Nephron progenitor cell (in vitro differentiated cells): ENCODE results near the gene FNIP2.
A peak's percentile ranks its signal among the peaks of the same experiment; 100 is the strongest.
"Not testable (repeated sequence)": the region's sequence is repeated elsewhere in the genome, so short reads cannot be mapped to it uniquely, and the experiment has no call there.

Experiments
- DNase-seq: peaks from one replicate; pipeline ENCODE4 v3.0.0; 2021
- H3K27ac Mint-ChIP-seq: 2 replicates; pipeline ENCODE4 v1.8.0; 2021; ENCODE audit warnings: mild to moderate bottlenecking, moderate library complexity, mixed read lengths
- H3K27me3 Mint-ChIP-seq: 2 replicates; pipeline ENCODE4 v1.8.0; 2021; ENCODE audit warnings: mild to moderate bottlenecking, low read depth, mixed read lengths; ENCODE audit not compliant: poor library complexity
- H3K36me3 Mint-ChIP-seq: 2 replicates; pipeline ENCODE4 v1.8.0; 2021; ENCODE audit warnings: low read depth, mixed read lengths
- H3K4me1 Mint-ChIP-seq: 2 replicates; pipeline ENCODE4 v1.8.0; 2021; ENCODE audit warnings: mixed read lengths
- H3K4me3 Mint-ChIP-seq: 2 replicates; pipeline ENCODE4 v1.8.0; 2021; ENCODE audit warnings: mild to moderate bottlenecking, moderate library complexity, mixed read lengths
- H3K9me3 Mint-ChIP-seq: 2 replicates; pipeline ENCODE4 v1.8.0; 2021; ENCODE audit warnings: mild to moderate bottlenecking, moderate library complexity, mixed read lengths
- TF ChIP-seq, protein P1 (sequence below): fragments of 200-600 bp; sonication (generic); IDR thresholded peaks from 2 replicates; pipeline ENCODE4 v1.5.0; 2021; ENCODE audit warnings: antibody characterized with exemption

The FNIP2 gene

DNA sequence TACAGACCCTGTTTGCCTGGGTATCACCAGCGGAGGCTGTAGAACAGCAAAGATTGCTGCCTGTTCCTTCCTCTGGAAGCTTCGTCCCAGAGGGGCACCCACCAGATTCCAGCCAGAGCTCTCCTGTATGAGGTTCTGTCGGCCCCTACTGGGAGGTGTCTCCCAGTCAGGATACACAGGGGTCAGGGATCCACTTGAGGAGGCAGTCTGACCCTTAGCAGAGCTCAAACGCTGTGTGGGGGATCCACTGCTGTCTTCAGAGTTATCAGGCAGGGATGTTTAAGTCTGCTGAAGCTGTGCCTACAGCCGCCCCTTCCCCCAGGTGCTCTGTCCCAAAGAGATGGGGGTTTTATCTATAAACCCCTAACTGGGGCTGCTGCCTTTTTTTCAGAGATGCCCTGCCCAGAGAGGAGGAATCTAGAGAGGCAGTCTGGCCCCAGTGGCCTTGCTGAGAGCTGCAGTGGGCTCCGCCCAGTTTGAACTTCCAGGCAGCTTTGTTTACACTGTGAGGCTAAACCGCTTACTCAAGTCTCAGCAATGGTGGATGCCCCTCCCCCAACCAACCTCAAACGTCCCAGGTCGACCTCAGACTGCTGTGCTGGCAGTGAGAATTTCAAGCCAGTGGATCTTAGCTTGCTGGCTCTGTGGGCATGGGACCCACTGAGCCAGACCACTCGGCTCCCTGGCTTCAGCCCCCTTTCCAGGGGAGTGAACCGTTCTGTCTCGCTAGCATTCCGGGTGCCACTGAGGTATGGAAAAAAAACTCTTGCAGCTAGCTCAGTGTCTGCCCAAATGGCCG, 133.7 kb downstream of the FNIP2 start:
- H3K4me3 Mint-ChIP-seq, H3K27me3 Mint-ChIP-seq: not testable (repeated sequence)
- peak; percentile 60 for DNase-seq
- Mint-ChIP-seq H3K36me3 (peaks cover 57% of the 10 kb centered on the region), H3K27ac (peak overlapping the region; percentile 77), H3K9me3 (peaks cover 47% of the 10 kb centered on the region), H3K4me1 (peaks cover 47% of the 10 kb centered on the region)

- Mint-ChIP-seq H3K4me3 (no peak overlapping the region), H3K9me3 (peaks cover 43% of the 10 kb centered on the region), H3K36me3 (peaks cover 52% of the 10 kb centered on the region), H3K4me1 (peaks cover 47% of the 10 kb centered on the region), H3K27ac (peak overlapping the region; percentile 64), H3K27me3 (no peaks in the 10 kb centered on the region)
- TF ChIP-seq, protein P1, sequence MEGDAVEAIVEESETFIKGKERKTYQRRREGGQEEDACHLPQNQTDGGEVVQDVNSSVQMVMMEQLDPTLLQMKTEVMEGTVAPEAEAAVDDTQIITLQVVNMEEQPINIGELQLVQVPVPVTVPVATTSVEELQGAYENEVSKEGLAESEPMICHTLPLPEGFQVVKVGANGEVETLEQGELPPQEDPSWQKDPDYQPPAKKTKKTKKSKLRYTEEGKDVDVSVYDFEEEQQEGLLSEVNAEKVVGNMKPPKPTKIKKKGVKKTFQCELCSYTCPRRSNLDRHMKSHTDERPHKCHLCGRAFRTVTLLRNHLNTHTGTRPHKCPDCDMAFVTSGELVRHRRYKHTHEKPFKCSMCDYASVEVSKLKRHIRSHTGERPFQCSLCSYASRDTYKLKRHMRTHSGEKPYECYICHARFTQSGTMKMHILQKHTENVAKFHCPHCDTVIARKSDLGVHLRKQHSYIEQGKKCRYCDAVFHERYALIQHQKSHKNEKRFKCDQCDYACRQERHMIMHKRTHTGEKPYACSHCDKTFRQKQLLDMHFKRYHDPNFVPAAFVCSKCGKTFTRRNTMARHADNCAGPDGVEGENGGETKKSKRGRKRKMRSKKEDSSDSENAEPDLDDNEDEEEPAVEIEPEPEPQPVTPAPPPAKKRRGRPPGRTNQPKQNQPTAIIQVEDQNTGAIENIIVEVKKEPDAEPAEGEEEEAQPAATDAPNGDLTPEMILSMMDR = no peak
- DNase-seq = no peak
Observed at GRCh38 chr4:158903079-158903456, 134.2 kb downstream of the FNIP2 start.

DNA sequence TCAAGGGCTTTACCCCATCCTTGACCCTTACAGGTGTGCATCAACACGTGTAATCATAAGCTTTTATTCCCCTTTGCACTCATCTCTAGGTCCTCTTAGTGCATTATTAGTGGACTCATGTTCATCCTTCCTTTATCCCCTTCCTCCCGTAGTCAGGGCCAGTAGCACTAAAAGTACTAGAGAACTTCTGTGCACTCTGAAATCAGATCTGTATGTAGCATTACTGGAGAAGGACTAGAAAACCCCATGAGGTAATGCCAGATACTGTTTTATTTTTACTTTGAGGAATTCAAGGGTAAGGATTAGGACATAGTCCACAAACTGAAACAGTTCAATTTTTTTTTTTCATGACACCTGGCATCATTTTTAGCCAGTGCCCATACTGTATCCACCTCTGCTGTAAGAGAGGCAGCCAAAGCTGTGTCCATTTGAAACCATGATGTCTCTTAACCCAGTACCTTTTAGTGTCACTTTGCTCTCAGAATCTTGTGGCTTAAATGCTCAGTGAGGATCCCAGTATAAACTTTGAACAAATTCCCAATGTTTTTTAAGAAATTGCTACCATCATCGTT, 134.7 kb downstream of the FNIP2 start:
- H3K27me3 Mint-ChIP-seq = no peaks in the 10 kb centered on the region
- peaks cover 47% of the 10 kb centered on the region for H3K36me3 Mint-ChIP-seq
- DNase-seq = no peak
- H3K9me3 Mint-ChIP-seq = peaks cover 38% of the 10 kb centered on the region
- TF ChIP-seq, protein P1 = no peak
- peaks cover 47% of the 10 kb centered on the region for H3K4me1 Mint-ChIP-seq
- peak overlapping the region; percentile 64 for H3K27ac Mint-ChIP-seq
- no peak overlapping the region for H3K4me3 Mint-ChIP-seq

GRCh38 chr4:158904815-158905214, 136.0 kb downstream of the FNIP2 start:
- DNase-seq = no peak
- Mint-ChIP-seq H3K4me1 (peaks cover 47% of the 10 kb centered on the region), H3K36me3 (peaks cover 34% of the 10 kb centered on the region), H3K27ac (peak overlapping the region; percentile 62), H3K9me3 (peaks cover 26% of the 10 kb centered on the region), H3K27me3 (no peaks in the 10 kb centered on the region), H3K4me3 (no peak overlapping the region)
- TF ChIP-seq, protein P1 = no peak

DNA sequence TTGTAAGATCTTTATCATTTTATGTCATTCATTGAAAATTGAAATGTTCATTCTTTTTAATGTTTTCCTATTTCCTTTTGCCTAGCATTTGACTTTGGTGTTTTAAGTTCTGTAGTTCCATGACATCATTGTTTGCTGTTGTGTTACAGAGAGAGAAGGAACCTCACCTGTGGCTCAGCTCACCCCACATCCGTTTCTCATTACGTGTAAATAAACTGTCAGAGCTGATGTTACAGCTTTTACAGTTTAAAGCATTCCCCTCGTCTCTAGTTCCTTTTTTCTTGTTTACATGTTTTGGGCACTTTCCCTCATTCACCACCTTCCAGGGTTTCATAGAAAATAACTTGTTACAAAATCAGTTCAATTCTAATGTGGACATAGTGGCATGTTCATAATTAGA, 137.2 kb downstream of the FNIP2 start:
- Mint-ChIP-seq H3K27ac (peak overlapping the region; percentile 93), H3K27me3 (no peaks in the 10 kb centered on the region), H3K4me3 (no peak overlapping the region), H3K36me3 (peaks cover 21% of the 10 kb centered on the region), H3K4me1 (peaks cover 47% of the 10 kb centered on the region), H3K9me3 (peaks cover 14% of the 10 kb centered on the region)
- TF ChIP-seq, protein P1 = no peak
- DNase-seq = no peak

DNA sequence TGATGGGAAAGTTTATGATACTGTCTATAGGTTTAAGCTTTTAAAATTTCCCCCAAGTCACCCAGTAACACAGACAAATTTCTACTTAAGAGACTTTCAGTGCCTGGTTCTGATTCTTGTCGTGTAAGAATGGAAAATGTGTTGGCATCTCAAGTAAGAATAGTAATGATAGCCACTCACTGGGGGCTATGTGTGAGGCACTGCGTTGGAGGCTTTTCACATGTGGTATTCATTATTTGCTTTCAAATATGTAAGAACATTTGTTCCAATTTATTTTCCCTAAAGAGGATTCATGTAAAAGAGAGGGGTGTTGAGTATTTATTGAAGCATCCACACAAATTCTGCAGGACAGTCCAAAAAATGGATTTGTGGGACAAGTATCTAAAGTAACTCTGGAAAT, 143.6 kb downstream of the FNIP2 start:
- no peak for DNase-seq
- Mint-ChIP-seq H3K27me3 (peaks cover 3% of the 10 kb centered on the region), H3K4me3 (no peak overlapping the region), H3K36me3 (no peaks in the 10 kb centered on the region), H3K9me3 (peaks cover 2% of the 10 kb centered on the region), H3K27ac (peak overlapping the region; percentile 13), H3K4me1 (peaks cover 4% of the 10 kb centered on the region)
- TF ChIP-seq, protein P1 = no peak
